Transverse colon (tissue), 4 donors: ENCODE results near the gene ZGRF1.

ENCODE experiments used
- CTCF ChIP-seq, 5 experiments: fragments of 200-600 bp in 3 of 5; fragments of 450-650 bp in 2 of 5; sonication (generic) in 3 of 5; IDR thresholded peaks; 1 replicate in 2 of 5; 2 replicates in 3 of 5; pipeline ENCODE4 v1.5.1; 2016 to 2017; ENCODE audit warnings: antibody characterized with exemption in 5 of 5, inconsistent platforms in 3 of 5, mild to moderate bottlenecking in 2 of 5, moderate library complexity in 1 of 5
- POLR2AphosphoS5 ChIP-seq, 3 donors: sonication (generic); formaldehyde crosslinking; IDR thresholded peaks; one replicate each; pipeline ENCODE4 v1.6.1; 2016; ENCODE audit warnings: antibody characterized with exemption in 3 of 3

- TF ChIP-seq CTCF (IDR thresholded peaks at IDR 0.05) = no peak
- no peak for TF ChIP-seq POLR2AphosphoS5 (IDR thresholded peaks at IDR 0.05)
Measured at GRCh38 chr4:112518675-112519074, 118.0 kb downstream of the ZGRF1 start.
